ENCODE results near the gene CDK6.

GRCh38 chr7:92737706-92738105 lies 98.7 kb downstream of the CDK6 start:
- TF ChIP-seq, protein P1, sequence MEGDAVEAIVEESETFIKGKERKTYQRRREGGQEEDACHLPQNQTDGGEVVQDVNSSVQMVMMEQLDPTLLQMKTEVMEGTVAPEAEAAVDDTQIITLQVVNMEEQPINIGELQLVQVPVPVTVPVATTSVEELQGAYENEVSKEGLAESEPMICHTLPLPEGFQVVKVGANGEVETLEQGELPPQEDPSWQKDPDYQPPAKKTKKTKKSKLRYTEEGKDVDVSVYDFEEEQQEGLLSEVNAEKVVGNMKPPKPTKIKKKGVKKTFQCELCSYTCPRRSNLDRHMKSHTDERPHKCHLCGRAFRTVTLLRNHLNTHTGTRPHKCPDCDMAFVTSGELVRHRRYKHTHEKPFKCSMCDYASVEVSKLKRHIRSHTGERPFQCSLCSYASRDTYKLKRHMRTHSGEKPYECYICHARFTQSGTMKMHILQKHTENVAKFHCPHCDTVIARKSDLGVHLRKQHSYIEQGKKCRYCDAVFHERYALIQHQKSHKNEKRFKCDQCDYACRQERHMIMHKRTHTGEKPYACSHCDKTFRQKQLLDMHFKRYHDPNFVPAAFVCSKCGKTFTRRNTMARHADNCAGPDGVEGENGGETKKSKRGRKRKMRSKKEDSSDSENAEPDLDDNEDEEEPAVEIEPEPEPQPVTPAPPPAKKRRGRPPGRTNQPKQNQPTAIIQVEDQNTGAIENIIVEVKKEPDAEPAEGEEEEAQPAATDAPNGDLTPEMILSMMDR (conservative IDR thresholded peaks at IDR 0.05; ENCODE audit: low read depth in 2 of 2): no peak
- TF ChIP-seq CREB1 (CRISPR knock-in tag; IDR thresholded peaks at IDR 0.05; ENCODE audit: low read depth) (no peak), POLR2AphosphoS5 (IDR thresholded peaks at IDR 0.05; ENCODE audit: low read depth) (no peak), EZH2 (IDR thresholded peaks at IDR 0.05; ENCODE audit: low read depth, unreplicated experiment) (no peak), JUNB (IDR thresholded peaks at IDR 0.05; ENCODE audit: unreplicated experiment) (no peak), ETS1 (IDR thresholded peaks at IDR 0.05) (no peak), ZNF114 (CRISPR knock-in tag; IDR thresholded peaks at IDR 0.05) (no peak)
- TF ChIP-seq, protein P2, sequence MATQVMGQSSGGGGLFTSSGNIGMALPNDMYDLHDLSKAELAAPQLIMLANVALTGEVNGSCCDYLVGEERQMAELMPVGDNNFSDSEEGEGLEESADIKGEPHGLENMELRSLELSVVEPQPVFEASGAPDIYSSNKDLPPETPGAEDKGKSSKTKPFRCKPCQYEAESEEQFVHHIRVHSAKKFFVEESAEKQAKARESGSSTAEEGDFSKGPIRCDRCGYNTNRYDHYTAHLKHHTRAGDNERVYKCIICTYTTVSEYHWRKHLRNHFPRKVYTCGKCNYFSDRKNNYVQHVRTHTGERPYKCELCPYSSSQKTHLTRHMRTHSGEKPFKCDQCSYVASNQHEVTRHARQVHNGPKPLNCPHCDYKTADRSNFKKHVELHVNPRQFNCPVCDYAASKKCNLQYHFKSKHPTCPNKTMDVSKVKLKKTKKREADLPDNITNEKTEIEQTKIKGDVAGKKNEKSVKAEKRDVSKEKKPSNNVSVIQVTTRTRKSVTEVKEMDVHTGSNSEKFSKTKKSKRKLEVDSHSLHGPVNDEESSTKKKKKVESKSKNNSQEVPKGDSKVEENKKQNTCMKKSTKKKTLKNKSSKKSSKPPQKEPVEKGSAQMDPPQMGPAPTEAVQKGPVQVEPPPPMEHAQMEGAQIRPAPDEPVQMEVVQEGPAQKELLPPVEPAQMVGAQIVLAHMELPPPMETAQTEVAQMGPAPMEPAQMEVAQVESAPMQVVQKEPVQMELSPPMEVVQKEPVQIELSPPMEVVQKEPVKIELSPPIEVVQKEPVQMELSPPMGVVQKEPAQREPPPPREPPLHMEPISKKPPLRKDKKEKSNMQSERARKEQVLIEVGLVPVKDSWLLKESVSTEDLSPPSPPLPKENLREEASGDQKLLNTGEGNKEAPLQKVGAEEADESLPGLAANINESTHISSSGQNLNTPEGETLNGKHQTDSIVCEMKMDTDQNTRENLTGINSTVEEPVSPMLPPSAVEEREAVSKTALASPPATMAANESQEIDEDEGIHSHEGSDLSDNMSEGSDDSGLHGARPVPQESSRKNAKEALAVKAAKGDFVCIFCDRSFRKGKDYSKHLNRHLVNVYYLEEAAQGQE (IDR thresholded peaks at IDR 0.05; ENCODE audit: unreplicated experiment): no peak
